Mammary epithelial cell (primary cell): ENCODE data around the gene XKRX.

Experiments
- EZH2 ChIP-seq: IDR thresholded peaks from 2 replicates; pipeline ENCODE4 v1.6.1; 2012; ENCODE audit warnings: low read length, inconsistent platforms, borderline replicate concordance
- TF ChIP-seq, protein P1 (sequence below), 2 donors: IDR thresholded peaks in 1 of 2; conservative IDR thresholded peaks in 1 of 2; 2 replicates each; pipeline ENCODE4 v1.5.1; 2011 to 2012; ENCODE audit warnings: inconsistent platforms in 2 of 2, low read length in 2 of 2, mild to moderate bottlenecking in 2 of 2, control low read depth in 1 of 2, low read depth in 1 of 2; ENCODE audit not compliant: insufficient read depth in 1 of 2; ENCODE audit errors: extremely low read depth in 1 of 2

DNA sequence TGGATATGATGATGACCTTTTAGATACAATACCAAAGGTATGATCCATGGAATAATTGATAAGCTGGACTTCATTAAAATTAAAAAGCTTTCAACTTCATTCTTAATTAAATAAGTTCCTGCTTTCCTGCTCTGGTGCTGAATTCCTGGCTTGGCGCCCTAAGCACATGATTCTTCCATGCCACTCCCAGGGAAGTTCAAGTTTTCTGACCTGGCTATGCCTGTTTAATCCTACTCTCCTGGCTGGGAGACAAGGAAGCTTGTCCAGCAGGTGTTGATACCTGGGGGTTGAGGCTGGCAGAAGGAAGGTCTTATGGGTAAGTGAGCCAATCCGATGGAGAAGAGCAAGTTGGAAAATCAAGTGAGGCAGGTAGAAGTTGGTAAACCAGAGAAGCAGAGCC lies 24.3 kb downstream of the XKRX start:
- TF ChIP-seq, protein P1, sequence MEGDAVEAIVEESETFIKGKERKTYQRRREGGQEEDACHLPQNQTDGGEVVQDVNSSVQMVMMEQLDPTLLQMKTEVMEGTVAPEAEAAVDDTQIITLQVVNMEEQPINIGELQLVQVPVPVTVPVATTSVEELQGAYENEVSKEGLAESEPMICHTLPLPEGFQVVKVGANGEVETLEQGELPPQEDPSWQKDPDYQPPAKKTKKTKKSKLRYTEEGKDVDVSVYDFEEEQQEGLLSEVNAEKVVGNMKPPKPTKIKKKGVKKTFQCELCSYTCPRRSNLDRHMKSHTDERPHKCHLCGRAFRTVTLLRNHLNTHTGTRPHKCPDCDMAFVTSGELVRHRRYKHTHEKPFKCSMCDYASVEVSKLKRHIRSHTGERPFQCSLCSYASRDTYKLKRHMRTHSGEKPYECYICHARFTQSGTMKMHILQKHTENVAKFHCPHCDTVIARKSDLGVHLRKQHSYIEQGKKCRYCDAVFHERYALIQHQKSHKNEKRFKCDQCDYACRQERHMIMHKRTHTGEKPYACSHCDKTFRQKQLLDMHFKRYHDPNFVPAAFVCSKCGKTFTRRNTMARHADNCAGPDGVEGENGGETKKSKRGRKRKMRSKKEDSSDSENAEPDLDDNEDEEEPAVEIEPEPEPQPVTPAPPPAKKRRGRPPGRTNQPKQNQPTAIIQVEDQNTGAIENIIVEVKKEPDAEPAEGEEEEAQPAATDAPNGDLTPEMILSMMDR (conservative IDR thresholded peaks at IDR 0.05 in 1 of 2, IDR thresholded peaks at IDR 0.05 in 1 of 2; ENCODE audit: extremely low read depth in 1 of 2, insufficient read depth in 1 of 2, low read depth in 1 of 2, low read length in 2 of 2), result no peak
- TF ChIP-seq EZH2, result no peak
